ENCODE results near the gene RAB20. TPM values are rescaled to one million over a fixed set of nuclear protein-coding genes. Genes with fewer than 3 reads are reported as not detected.
"Not testable (repeated sequence)": the region's sequence is repeated elsewhere in the genome, so short reads cannot be mapped to it uniquely, and the experiment has no call there.

Gene RAB20
- total RNA-seq, 8 experiments from 2014 or later = 0.58 to 11.8 (median 2.6) TPM

GRCh38 chr13:110571896-110572777 lies 10.6 kb upstream of the RAB20 start:
- Histone ChIP-seq H3K27ac (no peak overlapping the region), H3K4me1 (replicated peaks in 1 of 2) (peaks cover 2 to 3% of the 10 kb centered on the region in 2 donors), H3K4me3 (no peak overlapping the region)
- WGBS, 10 experiments = 20 to 90% (median 77%) methylated on average over 1 to 14 of the region's 20 CpGs; no CpG with 5 or more reads in 2 of the 10 experiments
- in situ Hi-C loops (cut with MboI; ENCODE audit: low pct_unique_long_range_greater_than_20kb in 2 of 9, low sequenced_read_pairs in 9 of 9, unreplicated experiment in 9 of 9) = no loop called here
- no peak for ATAC-seq (replicated peaks in 6 of 8)

- peaks cover 2 to 3% of the 10 kb centered on the region in 2 donors for H3K4me1 ChIP-seq (replicated peaks in 1 of 2)
- H3K4me3 ChIP-seq = no peak overlapping the region
- in situ Hi-C loops (cut with MboI; ENCODE audit: low pct_unique_long_range_greater_than_20kb in 2 of 9, low sequenced_read_pairs in 9 of 9, unreplicated experiment in 9 of 9) = no loop called here
- WGBS, 10 experiments = 71 to 100% (median 94%) methylated on average over 3 to 9 of the region's 10 CpGs; no CpG with 5 or more reads in 4 of the 10 experiments
- ATAC-seq (replicated peaks in 6 of 8) = no peak
- H3K27ac ChIP-seq = no peak overlapping the region
These were observed 9.4 kb upstream of the RAB20 start for GRCh38 chr13:110570886-110571285.

DNA sequence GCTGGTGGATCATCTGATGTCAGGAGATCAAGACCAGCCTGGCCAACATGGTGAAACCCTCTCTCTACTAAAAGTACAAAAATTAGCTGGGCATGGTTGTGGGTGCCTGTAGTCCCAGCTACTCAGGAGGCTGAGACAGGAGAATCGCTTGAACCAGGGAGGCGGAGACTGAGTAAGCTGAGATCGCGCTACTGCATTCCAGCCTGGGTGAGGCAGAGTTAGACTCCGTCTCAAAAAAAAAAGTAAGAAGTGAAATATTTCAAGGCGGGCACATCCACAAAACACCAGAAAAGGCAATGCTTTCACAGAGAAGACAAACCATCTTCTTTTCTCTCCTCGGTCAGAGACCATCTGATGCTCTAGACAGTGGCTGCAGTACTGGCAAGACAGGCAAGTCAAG lies 8.4 kb upstream of the RAB20 start:
- H3K27ac ChIP-seq; in situ Hi-C loops (cut with MboI; ENCODE audit: low pct_unique_long_range_greater_than_20kb in 2 of 9, low sequenced_read_pairs in 9 of 9, unreplicated experiment in 9 of 9); H3K4me3 ChIP-seq; H3K4me1 ChIP-seq (replicated peaks in 1 of 2); ATAC-seq (replicated peaks in 6 of 8): not testable (repeated sequence)
- WGBS, 10 experiments = 73 to 100% (median 94%) methylated on average over 1 to 7 of the region's 7 CpGs; no CpG with 5 or more reads in 2 of the 10 experiments

GRCh38 chr13:110568612-110569011 lies 7.1 kb upstream of the RAB20 start:
- in situ Hi-C loops (cut with MboI; ENCODE audit: low pct_unique_long_range_greater_than_20kb in 2 of 9, low sequenced_read_pairs in 9 of 9, unreplicated experiment in 9 of 9) = no loop called here

DNA sequence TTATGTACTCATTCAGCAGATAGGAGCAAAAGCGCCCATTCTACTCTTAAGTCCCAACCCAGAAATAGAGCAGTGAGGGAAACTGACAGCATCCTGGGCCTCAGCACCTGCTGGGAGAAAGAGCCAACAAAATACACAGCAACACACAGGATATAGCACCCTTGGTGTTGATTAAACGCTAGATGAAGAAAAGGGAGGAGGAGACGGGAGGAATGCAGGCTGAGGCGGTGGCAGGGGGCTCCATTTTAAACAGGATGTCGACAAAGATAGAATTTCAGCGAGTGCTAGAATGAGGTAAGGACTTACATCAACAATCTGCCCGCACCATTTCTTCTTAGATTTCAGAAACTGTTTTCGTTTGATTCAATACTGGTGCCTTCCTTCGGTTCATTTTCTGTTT lies 4.6 kb upstream of the RAB20 start:
- 62 to 100% (median 82%) methylated on average over 1 to 8 of the region's 9 CpGs for WGBS, 10 experiments
- no peak overlapping the region for H3K27ac ChIP-seq
- H3K4me3 ChIP-seq = no peak overlapping the region
- H3K4me1 ChIP-seq (replicated peaks in 1 of 2) = peaks cover 0 to 10% of the 10 kb centered on the region in 2 donors
- in situ Hi-C loops (cut with MboI; ENCODE audit: low pct_unique_long_range_greater_than_20kb in 2 of 9, low sequenced_read_pairs in 9 of 9, unreplicated experiment in 9 of 9) = no loop called here
- no peak for ATAC-seq (replicated peaks in 6 of 8)

More at GRCh38 chr13:110568612-110569011, 7.1 kb upstream of the RAB20 start:
- no peak for ATAC-seq (replicated peaks in 6 of 8)
- Histone ChIP-seq H3K27ac (no peak overlapping the region), H3K4me3 (no peak overlapping the region), H3K4me1 (replicated peaks in 1 of 2) (peaks cover 0 to 3% of the 10 kb centered on the region in 2 donors)
- 76 to 100% (median 91%) methylated on average over 1 to 3 of the region's 3 CpGs; no CpG with 5 or more reads in 6 of the 10 experiments for WGBS, 10 experiments

- in situ Hi-C loops (cut with MboI; ENCODE audit: low pct_unique_long_range_greater_than_20kb in 2 of 9, low sequenced_read_pairs in 9 of 9, unreplicated experiment in 9 of 9) = no loop called here
- Histone ChIP-seq H3K27ac (no peak overlapping the region), H3K4me1 (replicated peaks in 1 of 2) (peaks cover 0 to 10% of the 10 kb centered on the region in 2 donors), H3K4me3 (no peak overlapping the region)
- ATAC-seq (replicated peaks in 6 of 8) = no peak
- WGBS, 10 experiments = 0 to 72% (median 61%) methylated on average over 1 to 2 of the region's 2 CpGs; no CpG with 5 or more reads in 2 of the 10 experiments
These were observed 3.8 kb upstream of the RAB20 start for GRCh38 chr13:110565296-110565695.

GRCh38 chr13:110564472-110564985 lies 3.0 kb upstream of the RAB20 start:
- no peak for ATAC-seq (replicated peaks in 6 of 8)
- H3K4me3 ChIP-seq = no peak overlapping the region
- H3K4me1 ChIP-seq (replicated peaks in 1 of 2) = peaks cover 0 to 18% of the 10 kb centered on the region in 2 donors
- H3K27ac ChIP-seq = no peak overlapping the region
- in situ Hi-C loops (cut with MboI; ENCODE audit: low pct_unique_long_range_greater_than_20kb in 2 of 9, low sequenced_read_pairs in 9 of 9, unreplicated experiment in 9 of 9) = no loop called here
- 0 to 100% (median 85%) methylated on average over 1 to 3 of the region's 3 CpGs; no CpG with 5 or more reads in 3 of the 10 experiments for WGBS, 10 experiments

- Histone ChIP-seq H3K4me1 (replicated peaks in 1 of 2) (peaks cover 0 to 16% of the 10 kb centered on the region in 2 donors), H3K4me3 (no peak overlapping the region), H3K27ac (no peak overlapping the region)
- 65 to 91% (median 79%) methylated on average over 1 to 7 of the region's 9 CpGs; no CpG with 5 or more reads in 4 of the 10 experiments for WGBS, 10 experiments
- ATAC-seq (replicated peaks in 6 of 8) = no peak
- in situ Hi-C loops (cut with MboI; ENCODE audit: low pct_unique_long_range_greater_than_20kb in 2 of 9, low sequenced_read_pairs in 9 of 9, unreplicated experiment in 9 of 9) = no loop called here
These were observed 1.9 kb upstream of the RAB20 start for GRCh38 chr13:110563463-110563774.

- in situ Hi-C loops (cut with MboI; ENCODE audit: low pct_unique_long_range_greater_than_20kb in 2 of 9, low sequenced_read_pairs in 9 of 9, unreplicated experiment in 9 of 9) = no loop called here
- WGBS, 10 experiments = 40 to 100% (median 88%) methylated on average over 1 to 16 of the region's 17 CpGs; no CpG with 5 or more reads in 1 of the 10 experiments
- Histone ChIP-seq H3K27ac (no peak overlapping the region), H3K4me3 (peak overlapping the region in 2 of 5 donors; percentile 52 to 53), H3K4me1 (replicated peaks in 1 of 2) (peaks cover 0 to 16% of the 10 kb centered on the region in 2 donors)
- no peak for ATAC-seq (replicated peaks in 6 of 8)
These were observed 1.4 kb upstream of the RAB20 start for GRCh38 chr13:110562696-110563462.

GRCh38 chr13:110562036-110562597 lies 595 bp upstream of the RAB20 start:
- WGBS, 10 experiments = 0 to 61% (median 7%) methylated on average over 5 to 23 of the region's 24 CpGs
- in situ Hi-C loops (cut with MboI; ENCODE audit: low pct_unique_long_range_greater_than_20kb in 2 of 9, low sequenced_read_pairs in 9 of 9, unreplicated experiment in 9 of 9) = no loop called here
- H3K27ac ChIP-seq = no peak overlapping the region

DNA sequence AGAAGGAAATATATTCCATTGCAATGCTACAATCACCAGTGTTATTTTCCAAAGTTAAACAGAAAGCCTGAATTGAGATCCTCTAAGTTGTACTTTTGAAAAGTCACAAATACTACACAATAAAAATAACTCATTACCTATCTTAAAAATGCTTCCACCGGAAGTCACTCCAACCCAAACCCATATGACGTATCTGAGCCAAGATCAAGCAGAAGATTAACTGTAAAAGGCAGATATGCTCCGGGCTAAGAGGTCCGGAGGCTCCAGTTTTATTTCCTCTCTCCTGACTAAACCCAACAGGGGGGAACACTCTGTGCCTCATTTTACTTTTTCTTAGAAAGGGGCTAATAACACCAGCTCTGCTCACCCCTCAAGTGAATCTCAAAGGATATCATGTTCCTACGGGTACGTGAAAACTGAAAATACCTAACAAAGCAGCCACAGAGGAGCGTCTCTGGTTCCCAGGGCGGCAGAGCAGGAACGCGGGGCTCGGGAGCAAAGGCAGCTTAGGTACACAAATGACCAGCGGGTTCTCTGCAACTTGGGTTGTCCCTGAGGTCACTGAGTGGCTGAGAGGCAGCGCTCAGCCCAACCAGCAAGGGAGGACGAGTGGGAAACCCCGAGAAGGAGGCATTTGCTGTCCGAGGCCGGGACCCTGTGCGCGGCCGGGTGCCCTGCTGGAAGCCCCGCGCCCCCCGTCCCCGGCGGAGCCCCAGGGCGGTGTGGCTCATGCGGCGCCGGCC lies 750 bp downstream of the RAB20 start:
- in situ Hi-C loops (cut with MboI; ENCODE audit: low pct_unique_long_range_greater_than_20kb in 2 of 9, low sequenced_read_pairs in 9 of 9, unreplicated experiment in 9 of 9) = no loop called here
- H3K4me1 ChIP-seq (replicated peaks in 1 of 2) = peaks cover 0 to 16% of the 10 kb centered on the region in 2 donors
- peak in 5 of 8 experiments; percentile 28 to 57 (median 49) for ATAC-seq (replicated peaks in 6 of 8)
- no peak overlapping the region for H3K27ac ChIP-seq
- whole genome bisulfite sequencing, 10 experiments = 0 to 40% (median 9%) methylated on average over 1 to 15 of the region's 29 CpGs; no CpG with 5 or more reads in 3 of the 10 experiments
- peak overlapping the region; percentile 48 to 53 (median 52) for H3K4me3 ChIP-seq

More at GRCh38 chr13:110562036-110562597, 595 bp upstream of the RAB20 start:
- peak overlapping the region; percentile 48 to 53 (median 52) for H3K4me3 ChIP-seq
- peak in 3 of 8 experiments; percentile 13 to 30 (median 15) for ATAC-seq (replicated peaks in 6 of 8)
- H3K4me1 ChIP-seq (replicated peaks in 1 of 2) = peaks cover 0 to 16% of the 10 kb centered on the region in 2 donors

GRCh38 chr13:110559986-110560385 lies 1.5 kb downstream of the RAB20 start:
- Histone ChIP-seq H3K4me3 (peak overlapping the region in 1 of 5 donors; percentile 10), H3K27ac (no peak overlapping the region), H3K4me1 (replicated peaks in 1 of 2) (peaks cover 0 to 16% of the 10 kb centered on the region in 2 donors)
- in situ Hi-C loops (cut with MboI; ENCODE audit: low pct_unique_long_range_greater_than_20kb in 2 of 9, low sequenced_read_pairs in 9 of 9, unreplicated experiment in 9 of 9) = no loop called here
- 0 to 74% (median 53%) methylated on average over 1 to 6 of the region's 6 CpGs; no CpG with 5 or more reads in 2 of the 10 experiments for WGBS, 10 experiments
- ATAC-seq (replicated peaks in 6 of 8) = no peak

Measured in motor neuron (in vitro differentiated cells).